ENCODE measurements around the gene DERL2. TPM values are rescaled to one million over a fixed set of nuclear protein-coding genes. Genes with fewer than 3 reads are reported as not detected.

The DERL2 gene
- total RNA-seq: 16.4 and 24.6 TPM in 2 replicates

GRCh38 chr17:5485270-5486205 is at the start of gene DERL2:
Gene DERL2, minus strand, starts transcription at chr17:5486178. Its CDS starts 17 bp downstream, at chr17:5486161.

GRCh38 chr17:5486206-5487124 is 487 bp upstream of the DERL2 start, which contains the start of gene MIS12:
Gene MIS12, plus strand, starts transcription at chr17:5486566. Its CDS starts 2,297 bp downstream, at chr17:5488863.

GRCh38 chr17:5438716-5439445 is 47.1 kb downstream of the DERL2 start, which contains the start of gene C1QBP:
Gene C1QBP, minus strand, starts transcription at chr17:5439155. Its CDS starts 82 bp downstream, at chr17:5439073.

Other genes with a start within 250 kb of the DERL2 start
- 28.4 and 37.5 TPM in 2 replicates for gene RABEP1, start 203.9 kb downstream of the DERL2 start, total RNA-seq
- gene NUP88, start 66.5 kb downstream of the DERL2 start, total RNA-seq: 85.1 and 104 TPM in 2 replicates
- gene RPAIN, start 66.0 kb downstream of the DERL2 start, total RNA-seq: 47.1 and 49.2 TPM in 2 replicates
- gene C1QBP, start 47.0 kb downstream of the DERL2 start, total RNA-seq: 324 and 401 TPM in 2 replicates
- 12.0 and 13.6 TPM in 2 replicates for gene DHX33, start 17.2 kb downstream of the DERL2 start, total RNA-seq
- gene MIS12, start 388 bp upstream of the DERL2 start, total RNA-seq: 14.5 and 18.3 TPM in 2 replicates
- gene NLRP1, start 98.3 kb upstream of the DERL2 start, total RNA-seq: 10.2 and 19.8 TPM in 2 replicates